Activated CD4-positive, alpha-beta T cell treated with anti-CD3 and anti-CD28 coated beads for 36 hours (primary cell): ENCODE data around the gene CCDC90B. TPM values are rescaled to one million over a fixed set of nuclear protein-coding genes. Genes with fewer than 3 reads are reported as not detected.

Experiments used
- ATAC-seq: fragments of 200-7000 bp; cut with Tn5 transposase; one replicate; pipeline ENCODE4 v1.10.0; 2021; ENCODE audit warnings: mild to moderate bottlenecking, moderate library complexity
- CTCF ChIA-PET: fragments of 350-600 bp; sonication (Branson Sonifier 250); formaldehyde crosslinking; loops from one replicate; lab custom pipeline; 2021; ENCODE audit warnings: antibody characterized with exemption; lab: Charles Lee
- POLR2A ChIA-PET: fragments of 350-600 bp; sonication (Branson Sonifier 250); formaldehyde crosslinking; loops from one replicate; lab custom pipeline; 2021; ENCODE audit warnings: antibody characterized with exemption, inconsistent platforms; lab: Charles Lee
- DNase-seq: peaks from one replicate; pipeline ENCODE4 v3.0.0-alpha.2; 2020
- H3K27ac Mint-ChIP-seq: one replicate; pipeline ENCODE4 v1.8.0; 2021; ENCODE audit warnings: mixed read lengths
- H3K27me3 Mint-ChIP-seq: one replicate; pipeline ENCODE4 v1.8.0; 2021; ENCODE audit warnings: mixed read lengths
- H3K36me3 Mint-ChIP-seq: one replicate; pipeline ENCODE4 v1.8.0; 2021; ENCODE audit warnings: low read depth, mixed read lengths
- H3K4me1 Mint-ChIP-seq: one replicate; pipeline ENCODE4 v1.8.0; 2021; ENCODE audit warnings: mixed read lengths
- H3K4me3 Mint-ChIP-seq: one replicate; pipeline ENCODE4 v1.8.0; 2021; ENCODE audit warnings: mild to moderate bottlenecking, moderate library complexity, mixed read lengths
- H3K9me3 Mint-ChIP-seq: one replicate; pipeline ENCODE4 v1.8.0; 2021; ENCODE audit warnings: low read depth, mixed read lengths
- intact Hi-C, 2 experiments: fragments of 100-400 bp; cut with DNase I in 1 of 2; cut with micrococcal nuclease in 1 of 2; formaldehyde crosslinking; loops; one replicate each; pipeline versions ENCODE4 v1.14.2 to v1.15.1; 2022 to 2024; cut with DNase I, micrococcal nuclease
- total RNA-seq, 2 experiments: library from RNA; stranded (reverse); gene quantifications; one replicate each; pipeline ENCODE4 v1.2.3, GENCODE V29; 2021

CCDC90B gene
- total RNA-seq, 2 experiments from 2014 or later = 30.4 to 32.8 TPM

DNA sequence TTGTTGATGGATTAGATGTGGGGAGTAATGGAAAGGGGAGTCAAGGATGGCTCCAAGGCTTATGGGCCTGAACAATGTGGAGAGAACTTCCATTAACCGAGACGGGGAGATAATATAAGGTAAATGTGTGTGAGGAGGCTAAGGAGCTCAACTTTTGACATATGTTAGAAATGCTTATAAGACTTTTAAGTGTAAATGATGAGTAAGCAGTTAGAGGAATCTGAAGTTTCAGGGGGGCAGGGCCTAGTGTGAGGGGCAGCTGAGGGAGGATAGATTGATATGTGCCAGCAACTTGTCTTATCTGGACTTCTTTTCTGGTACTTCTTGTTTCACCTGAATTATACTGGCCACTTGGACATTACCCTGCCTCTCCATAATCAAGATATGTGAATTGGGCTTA, 62.7 kb downstream of the CCDC90B start:
- ChIA-PET POLR2A (no interaction called here), CTCF (no interaction called here)
- no peaks in the 10 kb centered on the region for H3K36me3 Mint-ChIP-seq
- intact Hi-C loops = no loop called here
- H3K27ac Mint-ChIP-seq = no peak overlapping the region
- H3K9me3 Mint-ChIP-seq = no peaks in the 10 kb centered on the region
- no peak overlapping the region for H3K4me3 Mint-ChIP-seq
- H3K4me1 Mint-ChIP-seq = no peaks in the 10 kb centered on the region
- ATAC-seq = no peak
- no peaks in the 10 kb centered on the region for H3K27me3 Mint-ChIP-seq
- DNase-seq = no peak

DNA sequence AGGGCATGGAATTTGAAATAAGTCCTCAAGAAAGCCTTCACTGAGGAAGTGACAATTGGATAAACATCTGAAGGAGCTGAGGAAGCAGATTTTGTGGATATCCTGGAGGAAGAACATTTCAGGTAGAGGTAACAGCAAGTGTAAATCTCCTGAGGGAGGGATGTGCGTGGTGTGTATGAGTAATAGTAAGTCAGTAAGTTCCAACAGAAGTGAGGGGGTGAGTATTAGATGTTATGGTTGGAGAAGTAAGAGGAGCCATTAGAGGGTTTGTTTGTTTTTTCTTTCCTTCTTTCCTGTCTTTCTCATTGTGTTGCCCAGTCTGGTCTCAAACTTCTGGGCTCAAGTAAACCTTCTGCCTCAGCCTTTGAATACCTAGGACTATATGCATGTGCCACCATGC, 63.7 kb downstream of the CCDC90B start:
- H3K4me1 Mint-ChIP-seq = no peaks in the 10 kb centered on the region
- no peak for DNase-seq
- no peak overlapping the region for H3K4me3 Mint-ChIP-seq
- H3K36me3 Mint-ChIP-seq = no peaks in the 10 kb centered on the region
- H3K27me3 Mint-ChIP-seq = no peaks in the 10 kb centered on the region
- H3K9me3 Mint-ChIP-seq = no peaks in the 10 kb centered on the region
- no peak overlapping the region for H3K27ac Mint-ChIP-seq
- CTCF ChIA-PET = interaction anchor here (2.6 kb wide), 1 partner anchor 28 kb away, joined by 9 read pairs; no protein-coding TSS in a partner anchor
- no peak for ATAC-seq
- intact Hi-C loops = no loop called here
- POLR2A ChIA-PET = no interaction called here

DNA sequence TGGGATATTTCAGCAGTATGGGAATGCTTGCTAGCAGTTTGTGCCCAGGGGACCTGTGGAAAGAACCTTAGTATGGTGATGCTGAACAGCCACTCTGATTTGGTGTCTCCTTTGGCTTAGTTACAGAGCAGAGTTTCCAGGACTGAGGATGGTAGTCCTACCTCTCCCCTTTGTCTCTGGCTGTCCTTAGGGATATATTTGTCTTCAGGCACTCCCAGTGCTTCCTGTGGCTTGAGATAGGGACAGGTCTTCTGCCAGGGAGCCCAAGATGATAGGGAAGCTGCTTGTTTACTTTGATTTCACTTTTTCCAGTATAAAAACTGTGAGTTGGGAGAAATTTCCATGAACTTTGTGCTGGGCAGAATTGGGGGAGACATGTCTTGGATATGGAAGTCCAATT, 64.5 kb downstream of the CCDC90B start:
- no peaks in the 10 kb centered on the region for H3K9me3 Mint-ChIP-seq
- ChIA-PET CTCF (interaction anchor here (2.6 kb wide), 1 partner anchor 29 kb away, joined by 9 read pairs; no protein-coding TSS in a partner anchor), POLR2A (interaction anchor here (0.7 kb wide), 1 partner anchor 297 kb away, joined by 3 read pairs; no protein-coding TSS in a partner anchor)
- ATAC-seq (no peak), DNase-seq (no peak)
- H3K27ac Mint-ChIP-seq = no peak overlapping the region
- no peaks in the 10 kb centered on the region for H3K4me1 Mint-ChIP-seq
- H3K27me3 Mint-ChIP-seq = no peaks in the 10 kb centered on the region
- no peaks in the 10 kb centered on the region for H3K36me3 Mint-ChIP-seq
- H3K4me3 Mint-ChIP-seq = no peak overlapping the region
- intact Hi-C loops = no loop called here

DNA sequence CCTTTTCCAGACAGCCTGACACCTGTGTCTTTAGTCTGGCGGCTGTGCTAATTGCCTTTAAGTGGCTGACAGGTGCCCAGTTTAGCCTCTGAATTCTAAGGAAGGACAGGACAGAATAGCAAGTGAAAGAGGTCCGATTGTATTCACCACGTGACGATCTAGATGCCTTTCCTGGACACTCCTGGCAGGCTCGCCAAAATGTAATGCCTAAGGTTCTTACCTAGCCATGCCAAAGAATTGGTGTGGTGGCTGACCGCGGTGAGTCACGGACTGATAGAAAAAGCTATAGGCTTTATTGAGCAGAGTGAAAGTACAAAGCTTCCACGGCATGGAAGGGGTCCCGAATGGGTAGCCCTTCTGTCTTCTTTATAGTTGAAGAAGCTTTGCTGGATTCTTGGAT, 65.9 kb downstream of the CCDC90B start:
- Mint-ChIP-seq H3K4me3 (no peak overlapping the region), H3K4me1 (no peaks in the 10 kb centered on the region), H3K36me3 (no peaks in the 10 kb centered on the region), H3K27me3 (no peaks in the 10 kb centered on the region), H3K27ac (no peak overlapping the region), H3K9me3 (no peaks in the 10 kb centered on the region)
- CTCF ChIA-PET = interaction anchor here (0.5 to 2.6 kb wide), 3 partner anchors 30 to 386 kb away, joined by 3 to 9 read pairs (median 3); no protein-coding TSS in a partner anchor
- intact Hi-C loops = no loop called here
- POLR2A ChIA-PET = no interaction called here
- DNase-seq = no peak
- ATAC-seq = no peak

DNA sequence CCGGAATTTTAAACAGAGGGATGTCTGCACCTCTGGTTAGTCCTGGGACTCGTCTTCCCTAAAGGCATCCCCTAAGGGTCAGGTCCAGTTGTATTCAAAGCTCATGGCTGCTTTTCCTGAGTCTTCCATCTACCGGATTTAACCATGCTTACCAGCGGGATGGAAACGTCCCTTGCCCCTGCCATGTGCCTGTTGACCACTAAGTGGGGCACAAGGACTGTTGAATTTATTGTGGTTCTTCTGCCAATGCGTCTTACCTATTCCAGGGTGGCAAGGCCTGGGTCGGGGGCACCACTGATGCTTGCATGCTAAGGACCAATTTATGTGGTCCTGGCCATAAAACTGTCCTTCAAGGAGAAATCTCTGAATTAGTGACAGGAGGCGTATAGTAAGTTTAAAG, 67.1 kb downstream of the CCDC90B start:
- POLR2A ChIA-PET = no interaction called here
- no peak for DNase-seq
- intact Hi-C loops = no loop called here
- H3K4me1 Mint-ChIP-seq = no peaks in the 10 kb centered on the region
- no peaks in the 10 kb centered on the region for H3K27me3 Mint-ChIP-seq
- no peak for ATAC-seq
- no peak overlapping the region for H3K4me3 Mint-ChIP-seq
- no peaks in the 10 kb centered on the region for H3K36me3 Mint-ChIP-seq
- H3K27ac Mint-ChIP-seq = no peak overlapping the region
- CTCF ChIA-PET = no interaction called here
- H3K9me3 Mint-ChIP-seq = no peaks in the 10 kb centered on the region

Other genes with a start within 250 kb of the CCDC90B start
- 10 to 100 TPM; 11.4 to 13.2 TPM for gene RAB30, start 214.5 kb downstream of the CCDC90B start, total RNA-seq
- gene PCF11, start 129.2 kb downstream of the CCDC90B start, total RNA-seq = 10 to 100 TPM; 55.3 to 70.8 TPM
- 1 to 10 TPM; 3.1 to 4.9 TPM for gene ANKRD42, start 92.7 kb downstream of the CCDC90B start, total RNA-seq